GM13977 (cell line): Measurements from ENCODE around the gene TEK.

Experiments used
- DNase-seq: peaks from one replicate; pipeline ENCODE4 v3.0.0; 2012; ENCODE audit warnings: low spot score
- CTCF ChIP-seq: IDR thresholded peaks from 2 replicates; pipeline ENCODE4 v1.5.1; 2012; ENCODE audit warnings: mild to moderate bottlenecking, control low read depth; ENCODE audit not compliant: insufficient read depth; ENCODE audit errors: extremely low read depth, missing control alignments
- in situ Hi-C: fragments of 300-500 bp; cut with MboI; formaldehyde crosslinking; loops from one replicate; pipeline ENCODE4 v1.12.0; 2022; ENCODE audit warnings: low sequenced_read_pairs, low pct_unique_long_range_greater_than_20kb, mixed read lengths, inconsistent platforms; ENCODE audit not compliant: unreplicated experiment

TEK gene

GRCh38 chr9:27108981-27109541 is at the start of gene TEK:
TSS of gene TEK (plus strand) at chr9:27109225. CDS start at chr9:27109591, 366 bp downstream.
- in situ Hi-C loops = no loop called here

GRCh38 chr9:27059412-27059811 is 49.6 kb upstream of the TEK start:
- in situ Hi-C loops = no loop called here
- TF ChIP-seq CTCF = no peak
- DNase-seq = no peak

More at GRCh38 chr9:27108981-27109541, at the start of gene TEK:
- DNase-seq = no peak
- TF ChIP-seq CTCF = no peak

- in situ Hi-C loops = no loop called here
- DNase-seq = no peak
- TF ChIP-seq CTCF = no peak
Measured at GRCh38 chr9:27059907-27060306, 49.1 kb upstream of the TEK start.

- DNase-seq = no peak
- in situ Hi-C loops = no loop called here
- no peak for TF ChIP-seq CTCF
Measured at GRCh38 chr9:27065288-27065687, 43.7 kb upstream of the TEK start.

- in situ Hi-C loops = no loop called here
- TF ChIP-seq CTCF = no peak
- DNase-seq = no peak
Measured at GRCh38 chr9:27073841-27074728, 34.9 kb upstream of the TEK start.

GRCh38 chr9:27078685-27079084 is 30.3 kb upstream of the TEK start:
- DNase-seq = no peak
- TF ChIP-seq CTCF = no peak
- in situ Hi-C loops = no loop called here
